Panc1 (cell line): Measurements from ENCODE around the gene HRH3. TPM values are rescaled to one million over a fixed set of nuclear protein-coding genes. Genes with fewer than 3 reads are reported as not detected.

ENCODE experiments used
- ATAC-seq: fragments of 200-7000 bp; cut with Tn5 transposase; 2 replicates; pipeline ENCODE4 v1.9.1; 2020; ENCODE audit warnings: mild to moderate bottlenecking, moderate library complexity
- BruUV-seq: library from RNA; stranded (reverse); fragments of 400-500 nt; replicated peaks from 2 replicates; lab custom pipeline; 2021; lab: Mats Ljungman, UMichigan
- CTCF ChIA-PET: fragments of 300-600 bp; sonication (Branson Sonifier 250); formaldehyde crosslinking; loops from one replicate; lab custom pipeline; 2022; ENCODE audit warnings: antibody characterized with exemption; lab: Charles Lee
- POLR2A ChIA-PET: fragments of 300-600 bp; sonication (Branson Sonifier 250); formaldehyde crosslinking; loops from one replicate; lab custom pipeline; 2022; ENCODE audit warnings: antibody characterized with exemption; lab: Charles Lee
- DNase-seq: peaks from one replicate; pipeline ENCODE4 v3.0.0-alpha.2; 2010; ENCODE audit warnings: low read depth, low spot score
- H3K27ac ChIP-seq: 2 replicates; pipeline ENCODE4 v1.5.1; 2011; ENCODE audit warnings: mild to moderate bottlenecking, low read length, inconsistent platforms
- H3K27me3 ChIP-seq: fragments of 200-500 bp; sonication (Bioruptor generic); 2 replicates; pipeline ENCODE4 v1.6.0; 2014; ENCODE audit warnings: low read length, inconsistent platforms; ENCODE audit not compliant: control insufficient read depth, insufficient read depth
- H3K36me3 ChIP-seq: fragments of 200-500 bp; sonication (Bioruptor generic); 2 replicates; pipeline ENCODE4 v1.5.1; 2014; ENCODE audit warnings: inconsistent platforms, mild to moderate bottlenecking, low read length, moderate library complexity; ENCODE audit not compliant: control insufficient read depth, insufficient read depth
- H3K4me1 ChIP-seq: 2 replicates; pipeline ENCODE4 v1.5.1; 2011; ENCODE audit warnings: inconsistent platforms, mild to moderate bottlenecking, low read length, moderate library complexity; ENCODE audit not compliant: control insufficient read depth, insufficient read depth
- H3K4me3 ChIP-seq, 2 experiments: 2 replicates each; pipeline ENCODE4 v1.5.1; 2011 to 2012; ENCODE audit warnings: low read depth in 2 of 2, low read length in 2 of 2, mild to moderate bottlenecking in 2 of 2, inconsistent platforms in 1 of 2, moderate library complexity in 1 of 2
- H3K9me3 ChIP-seq: fragments of 200-500 bp; sonication (Bioruptor generic); 2 replicates; pipeline ENCODE4 v1.5.1; 2014; ENCODE audit warnings: low read depth, mild to moderate bottlenecking, inconsistent platforms, low read length, moderate library complexity; ENCODE audit not compliant: control insufficient read depth, insufficient read depth
- CTCF ChIP-seq: fragments of 450-650 bp; IDR thresholded peaks from 2 replicates; pipeline ENCODE4 v1.5.1; 2017; ENCODE audit warnings: mild to moderate bottlenecking
- POLR2AphosphoS5 ChIP-seq: IDR thresholded peaks from 2 replicates; pipeline ENCODE4 v1.6.1; 2012; ENCODE audit warnings: mild to moderate bottlenecking, low read depth, low read length, moderate library complexity
- REST ChIP-seq, 2 experiments: IDR thresholded peaks; 2 replicates each; pipeline ENCODE4 v1.6.1; 2011 to 2012; ENCODE audit warnings: low read depth in 2 of 2, control low read depth in 1 of 2, low read length in 1 of 2, mild to moderate bottlenecking in 1 of 2, moderate library complexity in 1 of 2; ENCODE audit not compliant: insufficient read depth in 1 of 2
- SIN3A ChIP-seq: IDR thresholded peaks from 2 replicates; pipeline ENCODE4 v1.6.1; 2012; ENCODE audit warnings: low read depth, mild to moderate bottlenecking, low read length, moderate library complexity, borderline replicate concordance; ENCODE audit not compliant: insufficient read depth
- TCF7L2 ChIP-seq: IDR thresholded peaks from 2 replicates; pipeline ENCODE4 v1.6.1; 2011; ENCODE audit warnings: mild to moderate bottlenecking, low read depth, low read length, inconsistent platforms
- in situ Hi-C: cut with HindIII; loops from 2 replicates; pipeline ENCODE4 v1.10.0; 2016; ENCODE audit warnings: low sequenced_read_pairs, low pct_unique_long_range_greater_than_20kb
- intact Hi-C: fragments of 100-400 bp; cut with micrococcal nuclease; formaldehyde crosslinking; loops from one replicate; pipeline ENCODE4 v1.10.0; 2022; ENCODE audit not compliant: unreplicated experiment
- total RNA-seq: library from RNA; stranded (reverse); gene quantifications from one replicate; pipeline ENCODE4 v1.2.1, GENCODE V29; 2021; ENCODE audit not compliant: unreplicated experiment

HRH3 gene
- total RNA-seq, 1 experiment from 2014 or later, result 0.10 TPM

GRCh38 chr20:62210496-62210855, 9.6 kb downstream of the HRH3 start:
- TF ChIP-seq TCF7L2 (no peak), SIN3A (no peak), CTCF (no peak), POLR2AphosphoS5 (no peak), REST (IDR thresholded peaks at IDR 0.05; ENCODE audit: insufficient read depth in 1 of 2, low read depth in 2 of 2, low read length in 1 of 2) (no peak)
- no peak overlapping the region for H3K4me3 ChIP-seq
- no TSS peak for BruUV-seq
- ChIA-PET POLR2A (no interaction called here), CTCF (no interaction called here)
- no peaks in the 10 kb centered on the region for H3K27me3 ChIP-seq
- no peaks in the 10 kb centered on the region for H3K9me3 ChIP-seq
- DNase-seq, result no peak
- in situ Hi-C loops, result no loop called here
- no peak for ATAC-seq
- intact Hi-C loops, result no loop called here
- no peaks in the 10 kb centered on the region for H3K36me3 ChIP-seq
- H3K4me1 ChIP-seq, result peaks cover 11% of the 10 kb centered on the region
- no peak overlapping the region for H3K27ac ChIP-seq

GRCh38 chr20:62209850-62210495, 10.1 kb downstream of the HRH3 start:
- ChIA-PET CTCF (no interaction called here), POLR2A (no interaction called here)
- no TSS peak for BruUV-seq
- no peak for TF ChIP-seq TCF7L2
- intact Hi-C loops (no loop called here), in situ Hi-C loops (no loop called here)
- H3K36me3 ChIP-seq, result no peaks in the 10 kb centered on the region
- H3K27ac ChIP-seq, result no peak overlapping the region
- peaks cover 11% of the 10 kb centered on the region for H3K4me1 ChIP-seq
- ATAC-seq (no peak), DNase-seq (no peak)
- no peaks in the 10 kb centered on the region for H3K9me3 ChIP-seq
- no peak overlapping the region for H3K4me3 ChIP-seq
- H3K27me3 ChIP-seq, result no peaks in the 10 kb centered on the region
